ENCODE measurements around the gene FAM204A.

Gene FAM204A

GRCh38 chr10:118330295-118331076 lies 11.6 kb downstream of the FAM204A start:
- no peak for DNase-seq (ENCODE audit: low read depth)

GRCh38 chr10:118324140-118324539 lies 18.0 kb downstream of the FAM204A start:
- no peak for DNase-seq (ENCODE audit: low read depth)

GRCh38 chr10:118321724-118322575 lies 20.2 kb downstream of the FAM204A start:
- no peak for DNase-seq (ENCODE audit: low read depth)

GRCh38 chr10:118315629-118316028 lies 26.5 kb downstream of the FAM204A start:
- no peak for DNase-seq (ENCODE audit: low read depth)

GRCh38 chr10:118314882-118315281 lies 27.2 kb downstream of the FAM204A start:
- no peak for DNase-seq (ENCODE audit: low read depth)

- DNase-seq (ENCODE audit: low read depth): no peak
These were observed 30.6 kb downstream of the FAM204A start for GRCh38 chr10:118311505-118311904.

GRCh38 chr10:118310822-118311221 lies 31.3 kb downstream of the FAM204A start:
- no peak for DNase-seq (ENCODE audit: low read depth)

- DNase-seq (ENCODE audit: low read depth): no peak
These were observed 32.2 kb downstream of the FAM204A start for GRCh38 chr10:118309911-118310310.

GRCh38 chr10:118308664-118309063 lies 33.5 kb downstream of the FAM204A start:
- DNase-seq (ENCODE audit: low read depth): no peak

- DNase-seq (ENCODE audit: low read depth): no peak
These were observed 34.3 kb downstream of the FAM204A start for GRCh38 chr10:118307859-118308258.

GRCh38 chr10:118307220-118307619 lies 34.9 kb downstream of the FAM204A start:
- DNase-seq (ENCODE audit: low read depth): no peak

- no peak for DNase-seq (ENCODE audit: low read depth)
These were observed 36.4 kb downstream of the FAM204A start for GRCh38 chr10:118305730-118306129.

- no peak for DNase-seq (ENCODE audit: low read depth)
These were observed 37.6 kb downstream of the FAM204A start for GRCh38 chr10:118304521-118304920.

- no peak for DNase-seq (ENCODE audit: low read depth)
These were observed 40.9 kb downstream of the FAM204A start for GRCh38 chr10:118301211-118301610.

- DNase-seq (ENCODE audit: low read depth): no peak
These were observed 41.8 kb downstream of the FAM204A start for GRCh38 chr10:118300320-118300719.

GRCh38 chr10:118298787-118299186 lies 43.3 kb downstream of the FAM204A start:
- no peak for DNase-seq (ENCODE audit: low read depth)

- DNase-seq (ENCODE audit: low read depth): no peak
These were observed 51.0 kb downstream of the FAM204A start for GRCh38 chr10:118291122-118291521.

GRCh38 chr10:118290471-118290995 lies 51.6 kb downstream of the FAM204A start:
- DNase-seq (ENCODE audit: low read depth): no peak

- DNase-seq (ENCODE audit: low read depth): no peak
These were observed 54.9 kb downstream of the FAM204A start for GRCh38 chr10:118287076-118287806.

- DNase-seq (ENCODE audit: low read depth): no peak
These were observed 55.9 kb downstream of the FAM204A start for GRCh38 chr10:118286051-118286838.

GRCh38 chr10:118282670-118283069 lies 59.5 kb downstream of the FAM204A start:
- no peak for DNase-seq (ENCODE audit: low read depth)
